IPS-NIHi7 (cell line): ENCODE data around the gene URB2.
"Not testable (repeated sequence)": the region's sequence is repeated elsewhere in the genome, so short reads cannot be mapped to it uniquely, and the experiment has no call there.

Experiments used
- DNase-seq: peaks from one replicate; pipeline ENCODE4 v3.0.0; 2012; ENCODE audit warnings: mixed read lengths; ENCODE audit errors: extremely low spot score

The URB2 gene

GRCh38 chr1:229614701-229615100 lies 11.3 kb upstream of the URB2 start:
- no peak for DNase-seq

GRCh38 chr1:229617351-229618100 lies 8.5 kb upstream of the URB2 start:
- DNase-seq, result no peak

- no peak for DNase-seq
These were observed 7.0 kb upstream of the URB2 start for GRCh38 chr1:229619002-229619401.

- DNase-seq, result peak; percentile 19
These were observed 6.4 kb upstream of the URB2 start for GRCh38 chr1:229619614-229620013.

GRCh38 chr1:229620876-229621275 lies 5.2 kb upstream of the URB2 start:
- DNase-seq, result no peak

- no peak for DNase-seq
These were observed 4.4 kb upstream of the URB2 start for GRCh38 chr1:229621663-229622062.

- not testable (repeated sequence) for DNase-seq
These were observed 3.4 kb upstream of the URB2 start for GRCh38 chr1:229622641-229623120.

GRCh38 chr1:229623225-229623624 lies 2.8 kb upstream of the URB2 start:
- DNase-seq, result no peak

- no peak for DNase-seq
These were observed 2.2 kb upstream of the URB2 start for GRCh38 chr1:229623838-229624237.

GRCh38 chr1:229624521-229625070 lies 1.5 kb upstream of the URB2 start:
- no peak for DNase-seq

GRCh38 chr1:229625071-229625914 lies 754 bp upstream of the URB2 start:
- DNase-seq, result peak; percentile 85

GRCh38 chr1:229627003-229627402 lies 956 bp downstream of the URB2 start:
- DNase-seq, result no peak

- no peak for DNase-seq
These were observed 3.2 kb downstream of the URB2 start for GRCh38 chr1:229629261-229629660.

- no peak for DNase-seq
These were observed 5.1 kb downstream of the URB2 start for GRCh38 chr1:229631148-229631547.

- DNase-seq, result no peak
These were observed 5.9 kb downstream of the URB2 start for GRCh38 chr1:229631966-229632365.

GRCh38 chr1:229636042-229636441 lies 10.0 kb downstream of the URB2 start:
- DNase-seq, result no peak

- DNase-seq, result no peak
These were observed 11.7 kb downstream of the URB2 start for GRCh38 chr1:229637746-229638145.

GRCh38 chr1:229640455-229640854 lies 14.4 kb downstream of the URB2 start:
- DNase-seq, result no peak

GRCh38 chr1:229641306-229641705 lies 15.3 kb downstream of the URB2 start:
- no peak for DNase-seq

GRCh38 chr1:229642376-229642775 lies 16.3 kb downstream of the URB2 start:
- no peak for DNase-seq

GRCh38 chr1:229642970-229643369 lies 16.9 kb downstream of the URB2 start:
- no peak for DNase-seq

GRCh38 chr1:229643996-229644745 lies 18.1 kb downstream of the URB2 start:
- no peak for DNase-seq
